Heart left ventricle (tissue), 16 donors: ENCODE data around the gene SLITRK2. TPM values are rescaled to one million over a fixed set of nuclear protein-coding genes. Genes with fewer than 3 reads are reported as not detected.

Experiments
- ATAC-seq, 4 donors: fragments of 200-7000 bp; cut with Tn5 transposase; one replicate each; pipeline ENCODE4 v1.9.1; 2020 to 2022; ENCODE audit warnings: moderate library complexity in 4 of 4, mild to moderate bottlenecking in 3 of 4, moderate number of reproducible peaks in 1 of 4
- DNase-seq, 5 donors: peaks; one replicate each; pipeline ENCODE4 v3.0.0-alpha.2; 2020
- H3K27ac ChIP-seq, 12 donors: fragments of 200-600 bp; sonication (generic) in 4 of 12; one replicate each; pipeline versions ENCODE4 v1.5.0 to v1.8.0; 2016 to 2022; ENCODE audit warnings: mild to moderate bottlenecking in 2 of 12
- H3K27me3 ChIP-seq, 9 donors: fragments of 200-600 bp; sonication (generic) in 2 of 9; one replicate each; pipeline versions ENCODE4 v1.5.1 to v1.8.0; 2016 to 2022; ENCODE audit warnings: mild to moderate bottlenecking in 3 of 9
- H3K36me3 ChIP-seq, 9 donors: fragments of 200-600 bp; sonication (generic) in 2 of 9; one replicate each; pipeline versions ENCODE4 v1.5.0 to v1.8.0; 2018 to 2022; ENCODE audit warnings: mild to moderate bottlenecking in 2 of 9
- H3K4me1 ChIP-seq, 12 donors: fragments of 200-600 bp; sonication (generic) in 4 of 12; one replicate each; pipeline versions ENCODE4 v1.5.0 to v1.8.0; 2016 to 2022; ENCODE audit warnings: mild to moderate bottlenecking in 3 of 12
- H3K4me3 ChIP-seq, 12 donors: fragments of 200-600 bp; sonication (generic) in 4 of 12; one replicate each; pipeline versions ENCODE4 v1.5.0 to v1.8.0; 2017 to 2022; ENCODE audit warnings: mild to moderate bottlenecking in 9 of 12, moderate library complexity in 4 of 12
- H3K9me3 ChIP-seq, 12 donors: fragments of 200-600 bp; sonication (generic) in 4 of 12; one replicate each; pipeline versions ENCODE4 v1.5.0 to v1.8.0; 2016 to 2022; ENCODE audit warnings: mild to moderate bottlenecking in 1 of 12
- CTCF ChIP-seq, 12 donors: fragments of 200-600 bp; sonication (generic) in 4 of 12; IDR thresholded peaks; one replicate each; pipeline versions ENCODE4 v1.5.0 to v1.8.0; 2018 to 2022; ENCODE audit warnings: antibody characterized with exemption in 12 of 12, mild to moderate bottlenecking in 5 of 12
- POLR2A ChIP-seq, 2 donors: fragments of 450-650 bp; IDR thresholded peaks; one replicate each; pipeline ENCODE4 v1.6.1; 2017; ENCODE audit warnings: antibody characterized with exemption in 2 of 2, mild to moderate bottlenecking in 2 of 2, moderate library complexity in 2 of 2
- WGBS, 4 donors: extraction: QIAGEN DNeasy Blood & Tissue Kit in 2 of 4; methylation state at CpG; one replicate each; pipeline versions ENCODE4 v1.1.5 to v1.1.7; 2013 to 2018; 5-methylcytosine and 5-hydroxymethylcytosine counted together
- intact Hi-C, 10 donors: fragments of 100-400 bp; cut with DNase I; formaldehyde crosslinking; loops; one replicate each; pipeline versions ENCODE4 v1.11.1 to v1.14.2; 2022
- polyA plus RNA-seq, 2 donors: library from polyadenylated mRNA; stranded (reverse); fragments of 200-250 nt; gene quantifications; one replicate each; pipeline ENCODE4 v1.2.3, GENCODE V29; 2013
- total RNA-seq, 9 donors: library from RNA; depleted of rRNA in 2 of 9; stranded (reverse); fragments of >200 nt in 2 of 9; fragmentation: NEBNext Ultra II Directional in 3 of 9; extraction: Animal tissue kit (Norgen Biotek cat#: 25700) in 3 of 9; gene quantifications; one replicate each; pipeline versions ENCODE4 v1.1.0 to v1.2.4, GENCODE V29; 2016 to 2023
- donor health status: ischemic (EF 13 %, LVEDD 7.1; RV severe dilation, severe dysfunction).
- donor health status: healthy with polysubstance abuse.
- donor health status: DM: no; HTN: yes; CAD: no.
- donor health status: DM: no; HTN: no; CAD: no.
- donor health status: ischemic (EF 25% LVEDD 6.9; RV normal size, moderate dysfunction).
- donor health status: ischemic (EF 25% LVEDD 5.7; RV mildly dilated, moderate dysfunction).
- donor health status: healthy.
- donor health status: DM: yes; HTN: yes; CAD: no.
- donor health status: ischemic (EF 35%, LVEDD 5.7; RV mildly dilated, moderate dysfunction).
- donor health status: nonischemic (EF 11% LVEDD 7.7; RV severe dilation, severe dysfunction).
- donor health status: DM: yes; HTN: yes; CAD: no.
- donor health status: PGD.
- donor health status: ischemic (EF 29% LVEDD 5.4; RV normal size, mild dysfunction).
- donor health status: nonischemic (EF 23%, LVEDD 6.1; RV moderate dilation, normal function).

Gene SLITRK2
- total and polyA plus RNA-seq, 11 donors, result 0.05 to 1.1 (median 0.14) TPM

GRCh38 chrX:145803508-145803907, 14.1 kb upstream of the SLITRK2 start:
- H3K27me3 ChIP-seq, result no peaks in the 10 kb centered on the region
- intact Hi-C loops, result no loop called here
- H3K4me3 ChIP-seq, result no peak overlapping the region
- H3K27ac ChIP-seq, result no peak overlapping the region
- DNase-seq (no peak), ATAC-seq (no peak)
- no peaks in the 10 kb centered on the region for H3K4me1 ChIP-seq
- no peak for TF ChIP-seq CTCF (IDR thresholded peaks at IDR 0.05)
- TF ChIP-seq POLR2A (IDR thresholded peaks at IDR 0.05), result no peak
- WGBS, 4 donors, result 27 to 37% (median 32%) methylated on average over 2 of the region's 2 CpGs
- no peaks in the 10 kb centered on the region for H3K36me3 ChIP-seq
- peaks cover 0 to 10% (median 0%) of the 10 kb centered on the region in 12 donors for H3K9me3 ChIP-seq

GRCh38 chrX:145813081-145813480, 4.5 kb upstream of the SLITRK2 start:
- DNase-seq (no peak), ATAC-seq (no peak)
- Histone ChIP-seq H3K27ac (no peak overlapping the region), H3K9me3 (no peaks in the 10 kb centered on the region), H3K36me3 (no peaks in the 10 kb centered on the region), H3K4me1 (peaks cover 0 to 3% (median 0%) of the 10 kb centered on the region in 12 donors), H3K4me3 (no peak overlapping the region), H3K27me3 (peaks cover 0 to 22% (median 5%) of the 10 kb centered on the region in 9 donors)
- TF ChIP-seq CTCF (IDR thresholded peaks at IDR 0.05) (no peak), POLR2A (IDR thresholded peaks at IDR 0.05) (no peak)
- WGBS, 4 donors, result 65 to 85% (median 77%) methylated on average over 1 of the region's 1 CpG
- intact Hi-C loops, result no loop called here

- 12 to 33% (median 20%) methylated on average over 20 of the region's 20 CpGs for WGBS, 4 donors
- TF ChIP-seq POLR2A (IDR thresholded peaks at IDR 0.05) (no peak), CTCF (IDR thresholded peaks at IDR 0.05) (no peak)
- Histone ChIP-seq H3K9me3 (no peaks in the 10 kb centered on the region), H3K27ac (no peak overlapping the region), H3K4me1 (peaks cover 0 to 7% (median 0%) of the 10 kb centered on the region in 12 donors), H3K36me3 (no peaks in the 10 kb centered on the region), H3K27me3 (peaks cover 0 to 49% (median 10%) of the 10 kb centered on the region in 9 donors), H3K4me3 (peak overlapping the region in 4 of 12 donors; percentile 3 to 38 (median 22))
- DNase-seq (no peak), ATAC-seq (no peak)
- intact Hi-C loops, result no loop called here
Measured at GRCh38 chrX:145816601-145817315, 871 bp upstream of the SLITRK2 start.

GRCh38 chrX:145818186-145819113, 821 bp downstream of the SLITRK2 start:
- no peaks in the 10 kb centered on the region for H3K9me3 ChIP-seq
- peak overlapping the region in 9 of 12 donors; percentile 14 to 38 (median 26) for H3K4me3 ChIP-seq
- intact Hi-C loops, result no loop called here
- no peak for DNase-seq
- H3K4me1 ChIP-seq, result peaks cover 0 to 7% (median 0%) of the 10 kb centered on the region in 12 donors
- no peak overlapping the region for H3K27ac ChIP-seq
- TF ChIP-seq POLR2A (IDR thresholded peaks at IDR 0.05) (no peak), CTCF (IDR thresholded peaks at IDR 0.05) (no peak)
- ATAC-seq, result peak in 1 of 4 donors; percentile 36
- no peaks in the 10 kb centered on the region for H3K36me3 ChIP-seq
- peaks cover 0 to 56% (median 10%) of the 10 kb centered on the region in 9 donors for H3K27me3 ChIP-seq
- 2 to 30% (median 12%) methylated on average over 33 to 70 of the region's 70 CpGs for WGBS, 4 donors
